GM12864 (cell line): ENCODE results near the gene LHX5.

Experiments used
- DNase-seq: peaks from one replicate; pipeline ENCODE4 v3.0.0-alpha.2; 2011; ENCODE audit warnings: low read depth
- H3K4me3 ChIP-seq: 2 replicates; pipeline ENCODE4 v1.5.1; 2011; ENCODE audit warnings: mild to moderate bottlenecking, low read depth, low read length, control low read depth
- CTCF ChIP-seq: IDR thresholded peaks from 2 replicates; pipeline ENCODE4 v1.5.1; 2011; ENCODE audit warnings: low read depth, mild to moderate bottlenecking, moderate library complexity, low read length, control low read depth, inconsistent platforms; ENCODE audit errors: missing control alignments

Gene LHX5

GRCh38 chr12:113413488-113413939, 58.2 kb downstream of the LHX5 start:
- H3K4me3 ChIP-seq, result no peak overlapping the region
- TF ChIP-seq CTCF, result no peak
- no peak for DNase-seq
